Ovary (tissue), 3 donors: Measurements from ENCODE around the gene EIF2S2.

Experiments used
- CTCF ChIP-seq, 3 donors: fragments of 450-650 bp in 2 of 3; fragments of 200-600 bp in 1 of 3; IDR thresholded peaks; one replicate each; pipeline versions ENCODE4 v1.5.1 to v1.8.0; 2016 to 2022; ENCODE audit warnings: antibody characterized with exemption in 3 of 3, mild to moderate bottlenecking in 1 of 3
- EP300 ChIP-seq: sonication (generic); formaldehyde crosslinking; IDR thresholded peaks from one replicate; pipeline ENCODE4 v1.6.1; 2017; ENCODE audit warnings: antibody characterized with exemption
- POLR2A ChIP-seq: fragments of 450-650 bp; IDR thresholded peaks from one replicate; pipeline ENCODE4 v1.6.1; 2017; ENCODE audit warnings: antibody characterized with exemption, mild to moderate bottlenecking, moderate library complexity
- donor health status: DM: no; HTN: no; CAD: no.

- peak; percentile 84 to 92 (median 84) for TF ChIP-seq CTCF (IDR thresholded peaks at IDR 0.05)
- no peak for TF ChIP-seq EP300
- no peak for TF ChIP-seq POLR2A
These were observed 42.5 kb downstream of the EIF2S2 start for GRCh38 chr20:34069341-34070078.
